ENCODE results near the gene MMP26.

MMP26 gene

GRCh38 chr11:4684631-4685285 is 19.8 kb upstream of the MMP26 start:
- no peak for DNase-seq (ENCODE audit: low read depth)
- no peak overlapping the region for H3K4me3 ChIP-seq (ENCODE audit: control insufficient read depth, low read depth, low read length)
- no peak for TF ChIP-seq CTCF (conservative IDR thresholded peaks at IDR 0.05; ENCODE audit: control insufficient read depth, insufficient read depth, low read depth, low read length)

- H3K4me3 ChIP-seq (ENCODE audit: control insufficient read depth, low read depth, low read length): no peak overlapping the region
- no peak for TF ChIP-seq CTCF (conservative IDR thresholded peaks at IDR 0.05; ENCODE audit: control insufficient read depth, insufficient read depth, low read depth, low read length)
- no peak for DNase-seq (ENCODE audit: low read depth)
Observed at GRCh38 chr11:4695442-4695841, 9.1 kb upstream of the MMP26 start.

- no peak for DNase-seq (ENCODE audit: low read depth)
- no peak for TF ChIP-seq CTCF (conservative IDR thresholded peaks at IDR 0.05; ENCODE audit: control insufficient read depth, insufficient read depth, low read depth, low read length)
- no peak within 1 kb of the TSS for H3K4me3 ChIP-seq (ENCODE audit: control insufficient read depth, low read depth, low read length)
Observed at GRCh38 chr11:4697585-4697984, 7.0 kb upstream of the MMP26 start, which contains the start of gene OR51E2. Gene OR51E2 (minus strand): TSS chr11:4697853. CDS start chr11:4682711, 15,142 bp downstream.

GRCh38 chr11:4699697-4700435 is 4.7 kb upstream of the MMP26 start:
- H3K4me3 ChIP-seq (ENCODE audit: control insufficient read depth, low read depth, low read length): no peak overlapping the region
- DNase-seq (ENCODE audit: low read depth): no peak
- TF ChIP-seq CTCF (conservative IDR thresholded peaks at IDR 0.05; ENCODE audit: control insufficient read depth, insufficient read depth, low read depth, low read length): no peak

- TF ChIP-seq CTCF (conservative IDR thresholded peaks at IDR 0.05; ENCODE audit: control insufficient read depth, insufficient read depth, low read depth, low read length): no peak
- DNase-seq (ENCODE audit: low read depth): no peak
Observed at GRCh38 chr11:4700436-4700820, 4.2 kb upstream of the MMP26 start.

GRCh38 chr11:4704790-4705334 is 278 bp downstream of the MMP26 start:
- no peak for DNase-seq (ENCODE audit: low read depth)
- no peak for TF ChIP-seq CTCF (conservative IDR thresholded peaks at IDR 0.05; ENCODE audit: control insufficient read depth, insufficient read depth, low read depth, low read length)

More at GRCh38 chr11:4700436-4700820, 4.2 kb upstream of the MMP26 start:
- H3K4me3 ChIP-seq (ENCODE audit: control insufficient read depth, low read depth, low read length): no peak overlapping the region

More at GRCh38 chr11:4704790-4705334, 278 bp downstream of the MMP26 start:
- H3K4me3 ChIP-seq (ENCODE audit: control insufficient read depth, low read depth, low read length): no peak overlapping the region
